Gastrocnemius medialis (tissue), 4 donors: Measurements from ENCODE around the gene HSPA1L.

Source experiments
- CTCF ChIP-seq, 5 experiments: fragments of 450-650 bp in 3 of 5; fragments of 200-600 bp in 2 of 5; sonication (generic) in 2 of 5; IDR thresholded peaks in 4 of 5; conservative IDR thresholded peaks in 1 of 5; 1 replicate in 4 of 5; 2 replicates in 1 of 5; pipeline ENCODE4 v1.5.1; 2016 to 2019; ENCODE audit warnings: antibody characterized with exemption in 5 of 5, mild to moderate bottlenecking in 3 of 5, moderate library complexity in 3 of 5
- POLR2A ChIP-seq, 2 donors: fragments of 450-650 bp; IDR thresholded peaks; one replicate each; pipeline ENCODE4 v1.6.1; 2017; ENCODE audit warnings: antibody characterized with exemption in 2 of 2, mild to moderate bottlenecking in 2 of 2, moderate library complexity in 2 of 2

GRCh38 chr6:31799781-31800180, 15.3 kb downstream of the HSPA1L start:
- TF ChIP-seq CTCF (IDR thresholded peaks at IDR 0.05 in 4 of 5, conservative IDR thresholded peaks at IDR 0.05 in 1 of 5) (no peak), POLR2A (IDR thresholded peaks at IDR 0.05) (no peak)
